HT1080 (cell line): ENCODE results near the gene NRP1. TPM values are rescaled to one million over a fixed set of nuclear protein-coding genes. Genes with fewer than 3 reads are reported as not detected.
"Not testable (repeated sequence)": the region's sequence is repeated elsewhere in the genome, so short reads cannot be mapped to it uniquely, and the experiment has no call there.

ENCODE experiments used
- DNase-seq: peaks from one replicate; pipeline ENCODE4 v3.0.0-alpha.2; 2015; ENCODE audit warnings: low read depth
- total RNA-seq: library from RNA; depleted of rRNA; stranded (reverse); fragments of >200 nt; shearing (Covaris generic); gene quantifications from 2 replicates; pipeline ENCODE4 v1.2.3, GENCODE V29; 2014

NRP1 gene
- total RNA-seq, 1 experiment from 2014 or later: 281 TPM

- DNase-seq: no peak
These were observed 93.5 kb downstream of the NRP1 start for GRCh38 chr10:33240931-33241330.

GRCh38 chr10:33240258-33240657 is 94.2 kb downstream of the NRP1 start:
- DNase-seq: no peak

DNA sequence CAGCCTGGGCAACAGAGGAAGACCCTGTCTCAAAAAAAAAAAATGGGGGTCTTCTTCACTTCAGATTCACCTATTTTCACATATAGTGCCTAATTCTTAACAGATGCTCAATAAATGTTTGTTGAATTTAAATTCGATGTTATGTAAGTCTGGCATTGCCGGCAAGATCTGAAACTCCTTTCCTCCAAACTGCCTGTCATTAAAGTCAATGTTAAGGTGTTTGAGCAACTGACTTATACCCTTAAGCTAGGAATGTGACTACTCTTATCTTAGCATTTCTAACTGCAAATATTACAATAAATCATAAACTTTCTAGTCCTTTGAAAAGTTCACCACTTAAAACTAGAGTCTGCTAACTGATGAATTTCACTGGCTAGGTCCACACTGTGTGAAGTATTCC is 95.2 kb downstream of the NRP1 start:
- no peak for DNase-seq

- peak; percentile 80 for DNase-seq
These were observed 95.8 kb downstream of the NRP1 start for GRCh38 chr10:33238643-33239042.

DNA sequence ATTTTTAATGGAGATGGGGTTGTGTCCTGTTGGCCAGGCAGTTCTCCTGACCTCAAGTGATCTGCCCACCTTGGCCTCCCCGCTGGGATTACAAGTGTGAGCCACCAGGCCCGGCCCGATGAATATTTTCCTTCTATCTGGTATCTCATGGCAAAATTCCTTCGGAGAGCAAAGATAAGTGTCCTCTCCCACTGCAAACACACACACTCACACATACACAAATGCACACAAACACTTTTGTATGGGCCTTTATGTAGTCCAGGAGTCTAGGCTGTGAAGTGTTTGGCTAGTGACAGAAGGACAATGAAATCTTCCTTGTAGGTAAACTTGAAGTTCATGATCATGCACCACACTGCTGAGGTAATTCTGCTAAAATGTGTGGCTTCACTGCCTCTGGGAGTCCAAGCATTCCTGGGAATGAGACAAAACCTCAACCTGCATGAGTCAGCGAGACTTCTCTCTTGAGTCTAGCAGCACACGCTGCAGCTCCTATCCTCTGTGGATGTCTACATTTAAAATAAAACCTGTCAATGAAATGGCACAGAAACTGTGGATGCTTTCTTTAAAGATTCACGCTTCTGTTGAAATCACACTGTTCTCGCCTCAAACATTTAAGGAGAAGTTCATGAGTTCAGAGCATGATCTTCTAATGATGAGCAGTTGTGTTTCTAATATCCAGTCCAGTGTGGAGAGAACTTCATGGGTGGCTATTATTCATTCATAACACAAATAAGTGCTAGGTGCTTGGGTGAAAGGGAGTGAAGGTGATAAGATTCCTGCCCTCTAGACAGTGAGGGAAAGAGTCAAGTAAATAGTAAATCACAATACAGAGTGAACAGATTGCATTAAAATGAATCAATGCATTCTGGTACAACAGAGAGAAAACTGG is 96.5 kb downstream of the NRP1 start:
- peak; percentile 97 for DNase-seq

DNA sequence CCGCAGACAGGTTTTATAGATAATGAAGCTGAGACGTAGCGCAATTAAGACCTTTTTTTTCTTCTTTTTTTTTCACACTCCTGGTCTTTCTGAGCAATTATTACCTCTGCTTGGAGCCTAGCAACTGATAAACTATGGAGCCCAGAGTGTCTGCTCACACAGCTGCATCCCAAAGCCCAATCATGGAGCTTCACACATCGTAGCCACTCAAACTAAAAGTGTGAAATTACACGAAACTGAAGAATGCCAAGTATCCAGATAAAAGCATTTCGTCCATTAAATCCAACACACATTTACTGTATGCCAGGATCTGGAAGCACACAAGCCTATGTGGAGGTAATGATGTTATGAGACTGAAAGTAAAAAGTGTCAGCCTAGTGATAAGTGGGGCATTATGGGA is 97.6 kb downstream of the NRP1 start:
- no peak for DNase-seq

DNA sequence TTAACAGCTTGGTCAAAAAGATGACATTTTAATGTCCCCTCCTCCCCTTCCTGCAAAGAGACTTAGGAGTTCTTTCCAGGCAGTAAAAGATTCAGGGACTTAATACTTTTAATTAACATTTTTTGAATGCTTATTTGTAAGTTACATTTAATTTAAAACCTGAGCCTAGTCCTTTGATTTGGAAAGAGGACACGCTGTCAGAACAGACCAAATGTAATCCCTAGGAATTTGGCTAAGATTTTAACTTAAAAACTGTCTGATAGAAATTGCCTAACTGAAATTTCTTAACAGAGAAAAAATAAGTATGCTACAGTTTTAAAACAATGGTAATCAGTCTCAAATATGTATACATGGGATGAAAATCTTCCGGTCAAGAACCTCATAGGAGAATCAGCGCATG is 98.5 kb downstream of the NRP1 start:
- no peak for DNase-seq

- no peak for DNase-seq
These were observed 99.1 kb downstream of the NRP1 start for GRCh38 chr10:33235251-33235884.

GRCh38 chr10:33234831-33235237 is 99.6 kb downstream of the NRP1 start:
- DNase-seq: no peak

DNA sequence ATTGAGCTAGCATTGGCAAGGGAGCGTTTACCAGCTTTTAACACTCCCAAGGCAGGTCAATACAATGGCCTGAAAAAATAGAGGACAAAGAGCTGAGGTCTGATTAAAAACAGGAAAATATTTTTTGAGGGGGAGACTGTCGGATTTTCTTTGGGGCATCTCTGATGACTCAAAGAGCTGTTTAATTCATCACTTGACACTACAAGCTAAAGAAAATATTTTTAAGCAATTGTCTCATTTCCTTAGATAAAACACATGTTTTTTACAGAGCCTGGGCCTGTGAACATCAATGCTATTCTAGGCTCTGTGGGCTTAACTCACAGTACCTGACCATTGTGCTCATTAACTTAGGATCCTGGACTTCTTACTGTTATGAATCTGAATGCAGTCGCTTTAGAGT is 100.8 kb downstream of the NRP1 start:
- DNase-seq: no peak

DNA sequence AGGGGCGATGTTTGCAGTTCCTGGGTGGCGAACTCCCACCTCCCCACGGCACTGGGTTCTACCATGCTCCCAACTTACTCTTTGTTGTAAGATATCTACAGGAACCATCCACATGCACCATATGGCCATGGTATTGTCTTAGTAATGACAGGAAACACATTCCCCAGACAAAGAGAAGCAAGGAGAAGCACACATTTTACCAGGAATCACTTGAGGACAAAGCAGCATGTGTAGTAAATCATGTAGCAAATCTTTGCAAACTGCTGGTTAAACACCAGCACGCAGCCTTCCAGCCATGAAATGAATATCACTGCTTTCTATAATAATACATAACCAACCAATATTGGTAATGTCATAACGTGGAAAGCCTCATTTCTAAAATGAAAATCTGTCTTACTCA is 101.2 kb downstream of the NRP1 start:
- DNase-seq: no peak

- DNase-seq: no peak
These were observed 102.7 kb downstream of the NRP1 start for GRCh38 chr10:33231621-33232350.

GRCh38 chr10:33229949-33230267 is 104.6 kb downstream of the NRP1 start:
- no peak for DNase-seq

- peak; percentile 34 for DNase-seq
These were observed 105.1 kb downstream of the NRP1 start for GRCh38 chr10:33229252-33229948.

DNA sequence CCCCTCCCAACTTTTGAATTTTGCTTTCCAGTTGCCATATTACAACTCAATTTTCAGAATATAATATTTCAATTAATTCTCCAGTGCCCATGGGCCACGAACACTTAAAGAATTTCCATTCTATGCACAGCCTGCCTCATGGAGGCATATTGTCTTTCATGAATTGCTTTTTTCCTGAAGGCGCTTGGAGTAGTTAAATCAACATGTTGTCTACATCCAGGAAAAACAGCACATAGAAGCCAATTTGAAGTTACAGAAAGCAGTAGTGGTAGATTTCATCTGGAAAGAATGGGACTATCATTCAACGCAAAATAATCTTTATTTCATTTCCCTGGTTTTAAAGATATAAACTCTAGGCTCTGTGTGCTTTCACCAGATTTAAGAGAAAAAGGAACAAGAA is 106.0 kb downstream of the NRP1 start:
- no peak for DNase-seq

DNA sequence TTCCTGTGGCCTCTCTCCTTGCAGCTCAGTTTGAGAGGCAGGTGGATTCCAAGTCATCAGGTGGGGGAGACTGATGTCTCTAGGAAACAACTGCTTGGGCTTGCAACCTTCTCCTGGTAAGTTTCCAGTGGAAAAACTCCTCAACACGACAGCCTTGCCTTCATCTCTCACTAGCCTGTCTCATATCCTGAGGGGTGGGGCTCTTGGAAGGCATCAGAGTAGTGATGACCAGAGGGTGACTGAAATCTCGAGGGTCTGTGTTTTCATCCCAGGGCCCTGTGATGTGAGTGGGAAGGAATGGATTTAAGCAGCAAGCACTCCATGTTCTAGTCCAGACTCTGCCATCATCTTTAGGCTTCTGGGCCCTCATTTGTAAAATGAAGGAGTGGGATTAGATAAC is 107.0 kb downstream of the NRP1 start:
- no peak for DNase-seq

DNA sequence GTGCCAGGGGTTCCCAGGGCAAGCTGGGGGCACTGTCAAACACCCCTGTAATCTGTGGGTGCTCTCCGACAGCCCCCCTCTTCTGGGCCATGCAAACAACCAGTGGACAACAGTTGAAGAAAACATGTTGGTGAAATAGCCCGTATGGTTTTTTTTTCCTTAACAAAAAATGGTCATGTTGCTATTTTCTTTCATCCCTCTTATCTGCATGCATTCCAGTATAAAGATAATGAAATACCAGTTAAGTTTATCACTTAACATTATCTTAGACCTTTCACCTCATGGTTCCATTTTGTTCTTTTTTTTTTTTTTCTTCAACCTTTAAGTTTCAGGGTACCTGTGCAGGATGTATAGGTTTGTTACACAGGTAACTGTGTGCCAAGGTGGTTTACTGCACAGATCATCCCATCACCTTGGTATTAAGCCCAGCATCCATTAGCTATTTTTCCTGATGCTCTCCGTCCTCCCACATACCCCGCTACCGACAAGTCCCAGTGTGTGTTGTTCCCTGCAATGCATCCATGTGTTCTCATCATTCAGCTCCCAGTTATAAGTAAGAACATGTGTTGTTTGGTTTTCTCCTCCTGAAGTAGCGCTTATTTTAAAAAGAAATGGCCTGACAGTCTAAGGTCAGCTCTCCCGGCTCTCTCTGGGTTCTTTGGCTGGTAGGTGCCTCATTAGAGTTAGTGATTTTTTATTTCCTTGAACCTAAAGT is 110.1 kb downstream of the NRP1 start:
- no peak for DNase-seq

GRCh38 chr10:33223326-33224000 is 111.0 kb downstream of the NRP1 start:
- no peak for DNase-seq

DNA sequence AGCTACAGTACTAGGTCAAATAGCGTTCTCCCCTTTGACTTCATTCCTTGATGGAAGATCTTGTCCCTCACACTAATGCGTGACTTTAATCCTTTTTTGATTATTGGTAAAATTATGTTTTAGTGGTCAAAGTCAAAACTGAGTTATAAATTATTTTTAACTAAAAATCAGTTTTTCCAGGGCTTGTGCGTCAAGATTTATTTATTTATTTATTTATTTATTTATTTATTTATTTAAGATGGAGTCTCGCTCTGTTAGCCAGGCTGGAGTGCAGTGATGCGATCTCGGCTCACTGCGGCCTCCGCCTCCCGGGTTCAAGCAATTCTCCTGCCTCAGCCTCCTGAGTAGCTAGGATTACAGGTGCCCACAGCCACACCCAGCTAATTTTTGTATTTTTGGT is 112.2 kb downstream of the NRP1 start:
- DNase-seq: not testable (repeated sequence)

- peak; percentile 61 for DNase-seq
These were observed 116.6 kb downstream of the NRP1 start for GRCh38 chr10:33217854-33218253.
